DOHH2 (cell line): Measurements from ENCODE around the gene MRPS11.

Experiments used
- EZH2phosphoT487 ChIP-seq: fragments of 200-600 bp; sonication (generic); IDR thresholded peaks from 2 replicates; pipeline ENCODE4 v1.6.1; 2017; ENCODE audit warnings: borderline replicate concordance, mild to moderate bottlenecking, antibody characterized with exemption, low read length, moderate library complexity, mixed read lengths
- TF ChIP-seq, protein P1 (sequence below): fragments of 200-600 bp; sonication (generic); IDR thresholded peaks from one replicate; pipeline ENCODE4 v1.5.1; 2014; ENCODE audit warnings: antibody characterized with exemption, mild to moderate bottlenecking, low read depth, low read length; ENCODE audit not compliant: poor library complexity, severe bottlenecking

DNA sequence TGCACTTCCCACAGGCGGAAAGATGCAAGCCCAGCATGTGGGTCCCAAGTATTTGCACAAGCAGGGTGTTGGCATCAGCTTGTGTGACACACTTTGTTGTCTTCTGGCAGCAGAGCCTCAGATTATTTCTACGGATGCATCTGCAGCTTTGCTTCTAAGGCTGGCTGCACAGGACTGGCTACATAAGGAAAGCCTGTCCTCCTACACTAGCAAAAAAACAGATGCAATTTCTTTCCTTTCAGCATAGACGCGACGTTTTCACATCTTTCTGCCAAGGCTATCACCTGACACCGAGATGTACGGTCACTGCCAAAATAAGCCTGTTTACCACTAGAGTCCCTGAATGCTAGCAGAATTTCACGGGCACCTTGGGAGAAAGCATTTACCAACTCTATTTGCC is 13.5 kb downstream of the MRPS11 start:
- TF ChIP-seq, protein P1, sequence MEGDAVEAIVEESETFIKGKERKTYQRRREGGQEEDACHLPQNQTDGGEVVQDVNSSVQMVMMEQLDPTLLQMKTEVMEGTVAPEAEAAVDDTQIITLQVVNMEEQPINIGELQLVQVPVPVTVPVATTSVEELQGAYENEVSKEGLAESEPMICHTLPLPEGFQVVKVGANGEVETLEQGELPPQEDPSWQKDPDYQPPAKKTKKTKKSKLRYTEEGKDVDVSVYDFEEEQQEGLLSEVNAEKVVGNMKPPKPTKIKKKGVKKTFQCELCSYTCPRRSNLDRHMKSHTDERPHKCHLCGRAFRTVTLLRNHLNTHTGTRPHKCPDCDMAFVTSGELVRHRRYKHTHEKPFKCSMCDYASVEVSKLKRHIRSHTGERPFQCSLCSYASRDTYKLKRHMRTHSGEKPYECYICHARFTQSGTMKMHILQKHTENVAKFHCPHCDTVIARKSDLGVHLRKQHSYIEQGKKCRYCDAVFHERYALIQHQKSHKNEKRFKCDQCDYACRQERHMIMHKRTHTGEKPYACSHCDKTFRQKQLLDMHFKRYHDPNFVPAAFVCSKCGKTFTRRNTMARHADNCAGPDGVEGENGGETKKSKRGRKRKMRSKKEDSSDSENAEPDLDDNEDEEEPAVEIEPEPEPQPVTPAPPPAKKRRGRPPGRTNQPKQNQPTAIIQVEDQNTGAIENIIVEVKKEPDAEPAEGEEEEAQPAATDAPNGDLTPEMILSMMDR = no peak
- no peak for TF ChIP-seq EZH2phosphoT487
